ENCODE measurements around the gene FANK1. TPM values are rescaled to one million over a fixed set of nuclear protein-coding genes. Genes with fewer than 3 reads are reported as not detected.
A peak's percentile ranks its signal among the peaks of the same experiment; 100 is the strongest.
"Not testable (repeated sequence)": the region's sequence is repeated elsewhere in the genome, so short reads cannot be mapped to it uniquely, and the experiment has no call there.

Gene FANK1
- polyA plus RNA-seq, 4 donors, result 1.5 to 4.0 (median 2.8) TPM

- Histone ChIP-seq H3K4me3 (ENCODE audit: low read depth in 1 of 3, low read length in 3 of 3) (no peak overlapping the region), H3K4me1 (ENCODE audit: control insufficient read depth in 3 of 3, insufficient read depth in 2 of 3, low read depth in 1 of 3, low read length in 2 of 3) (peaks cover 0 to 4% (median 0%) of the 10 kb centered on the region in 3 donors), H3K36me3 (ENCODE audit: control insufficient read depth in 3 of 3, insufficient read depth in 2 of 3, low read depth in 1 of 3, low read length in 3 of 3) (no peaks in the 10 kb centered on the region), H3K9me3 (ENCODE audit: control insufficient read depth in 2 of 2, insufficient read depth in 1 of 2, low read depth in 1 of 2, low read length in 1 of 2) (no peaks in the 10 kb centered on the region), H3K27me3 (ENCODE audit: control insufficient read depth in 3 of 3, insufficient read depth in 3 of 3, low read length in 3 of 3) (no peaks in the 10 kb centered on the region), H3K27ac (ENCODE audit: low read depth in 1 of 3, low read length in 2 of 3) (peak overlapping the region in 2 of 3 donors; percentile 20 to 48)
- WGBS, 3 donors, result 20 to 52% (median 30%) methylated on average over 4 of the region's 4 CpGs
- FAIRE-seq, result no peak
- DNase-seq, result peak; percentile 54 to 86
Observed at GRCh38 chr10:125911990-125912389, 15.6 kb downstream of the FANK1 start.

- not testable (repeated sequence) for H3K4me3 ChIP-seq (ENCODE audit: low read depth in 1 of 3, low read length in 3 of 3); FAIRE-seq; H3K9me3 ChIP-seq (ENCODE audit: control insufficient read depth in 2 of 2, insufficient read depth in 1 of 2, low read depth in 1 of 2, low read length in 1 of 2); H3K27me3 ChIP-seq (ENCODE audit: control insufficient read depth in 3 of 3, insufficient read depth in 3 of 3, low read length in 3 of 3); H3K27ac ChIP-seq (ENCODE audit: low read depth in 1 of 3, low read length in 2 of 3); H3K4me1 ChIP-seq (ENCODE audit: control insufficient read depth in 3 of 3, insufficient read depth in 2 of 3, low read depth in 1 of 3, low read length in 2 of 3); H3K36me3 ChIP-seq (ENCODE audit: control insufficient read depth in 3 of 3, insufficient read depth in 2 of 3, low read depth in 1 of 3, low read length in 3 of 3)
- WGBS, 3 donors, result 9 to 42% (median 22%) methylated on average over 6 of the region's 6 CpGs
- DNase-seq, result peak; percentile 24 to 76
Observed at GRCh38 chr10:125913277-125913676, 16.9 kb downstream of the FANK1 start.

GRCh38 chr10:125916977-125917376 lies 20.6 kb downstream of the FANK1 start:
- DNase-seq (no peak), FAIRE-seq (no peak)
- no peak overlapping the region for H3K27ac ChIP-seq (ENCODE audit: low read depth in 1 of 3, low read length in 2 of 3)
- H3K4me1 ChIP-seq (ENCODE audit: control insufficient read depth in 3 of 3, insufficient read depth in 2 of 3, low read depth in 1 of 3, low read length in 2 of 3), result peaks cover 0 to 4% (median 0%) of the 10 kb centered on the region in 3 donors
- H3K4me3 ChIP-seq (ENCODE audit: low read depth in 1 of 3, low read length in 3 of 3), result no peak overlapping the region
- H3K27me3 ChIP-seq (ENCODE audit: control insufficient read depth in 3 of 3, insufficient read depth in 3 of 3, low read length in 3 of 3), result no peaks in the 10 kb centered on the region
- peaks cover 0 to 2% of the 10 kb centered on the region in 2 donors for H3K9me3 ChIP-seq (ENCODE audit: control insufficient read depth in 2 of 2, insufficient read depth in 1 of 2, low read depth in 1 of 2, low read length in 1 of 2)
- no peaks in the 10 kb centered on the region for H3K36me3 ChIP-seq (ENCODE audit: control insufficient read depth in 3 of 3, insufficient read depth in 2 of 3, low read depth in 1 of 3, low read length in 3 of 3)
- WGBS, 3 donors, result 65 to 75% (median 68%) methylated on average over 3 of the region's 3 CpGs

DNA sequence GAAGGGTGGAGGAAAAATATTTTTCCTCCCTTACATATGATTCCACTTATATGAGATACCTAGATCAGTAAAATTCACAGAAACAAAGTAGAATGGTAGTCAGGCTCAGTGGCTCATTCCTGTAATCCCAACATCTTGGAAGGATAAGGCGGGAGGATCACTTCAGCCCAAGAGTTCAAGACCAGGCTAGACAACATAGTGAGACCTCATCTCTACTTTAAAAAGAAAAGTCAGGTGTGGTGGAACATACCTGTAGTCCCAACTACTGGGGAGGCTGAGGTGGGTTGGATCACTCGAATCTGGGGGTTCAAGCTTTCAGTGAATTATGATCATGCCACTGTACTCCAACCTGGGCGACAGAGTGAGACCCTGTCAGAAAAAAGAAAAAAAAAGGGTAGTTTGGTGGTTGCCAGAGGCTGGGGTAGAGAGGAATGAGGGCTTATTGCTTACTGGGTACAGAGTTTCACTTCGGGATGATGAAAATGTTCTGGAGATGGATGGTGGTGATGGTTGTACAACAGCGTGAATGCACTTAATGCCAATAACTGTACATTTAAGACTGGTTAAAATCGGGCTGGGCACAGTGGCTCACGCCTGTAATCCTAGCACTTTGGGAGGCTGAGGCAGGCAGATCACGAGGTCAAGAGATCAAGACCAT lies 21.5 kb downstream of the FANK1 start:
- 82 to 89% (median 88%) methylated on average over 8 of the region's 8 CpGs for WGBS, 3 donors

GRCh38 chr10:125921643-125922306 lies 25.4 kb downstream of the FANK1 start:
- not testable (repeated sequence) for DNase-seq; H3K4me3 ChIP-seq (ENCODE audit: low read depth in 1 of 3, low read length in 3 of 3); H3K27ac ChIP-seq (ENCODE audit: low read depth in 1 of 3, low read length in 2 of 3); FAIRE-seq; H3K9me3 ChIP-seq (ENCODE audit: control insufficient read depth in 2 of 2, insufficient read depth in 1 of 2, low read depth in 1 of 2, low read length in 1 of 2); H3K4me1 ChIP-seq (ENCODE audit: control insufficient read depth in 3 of 3, insufficient read depth in 2 of 3, low read depth in 1 of 3, low read length in 2 of 3); H3K36me3 ChIP-seq (ENCODE audit: control insufficient read depth in 3 of 3, insufficient read depth in 2 of 3, low read depth in 1 of 3, low read length in 3 of 3); H3K27me3 ChIP-seq (ENCODE audit: control insufficient read depth in 3 of 3, insufficient read depth in 3 of 3, low read length in 3 of 3)
- 90 to 98% (median 97%) methylated on average over 2 of the region's 2 CpGs for WGBS, 3 donors

More for the DNA sequence above, 21.5 kb downstream of the FANK1 start:
- FAIRE-seq; H3K27me3 ChIP-seq (ENCODE audit: control insufficient read depth in 3 of 3, insufficient read depth in 3 of 3, low read length in 3 of 3); H3K27ac ChIP-seq (ENCODE audit: low read depth in 1 of 3, low read length in 2 of 3); DNase-seq; H3K36me3 ChIP-seq (ENCODE audit: control insufficient read depth in 3 of 3, insufficient read depth in 2 of 3, low read depth in 1 of 3, low read length in 3 of 3); H3K4me1 ChIP-seq (ENCODE audit: control insufficient read depth in 3 of 3, insufficient read depth in 2 of 3, low read depth in 1 of 3, low read length in 2 of 3); H3K4me3 ChIP-seq (ENCODE audit: low read depth in 1 of 3, low read length in 3 of 3); H3K9me3 ChIP-seq (ENCODE audit: control insufficient read depth in 2 of 2, insufficient read depth in 1 of 2, low read depth in 1 of 2, low read length in 1 of 2): not testable (repeated sequence)

DNA sequence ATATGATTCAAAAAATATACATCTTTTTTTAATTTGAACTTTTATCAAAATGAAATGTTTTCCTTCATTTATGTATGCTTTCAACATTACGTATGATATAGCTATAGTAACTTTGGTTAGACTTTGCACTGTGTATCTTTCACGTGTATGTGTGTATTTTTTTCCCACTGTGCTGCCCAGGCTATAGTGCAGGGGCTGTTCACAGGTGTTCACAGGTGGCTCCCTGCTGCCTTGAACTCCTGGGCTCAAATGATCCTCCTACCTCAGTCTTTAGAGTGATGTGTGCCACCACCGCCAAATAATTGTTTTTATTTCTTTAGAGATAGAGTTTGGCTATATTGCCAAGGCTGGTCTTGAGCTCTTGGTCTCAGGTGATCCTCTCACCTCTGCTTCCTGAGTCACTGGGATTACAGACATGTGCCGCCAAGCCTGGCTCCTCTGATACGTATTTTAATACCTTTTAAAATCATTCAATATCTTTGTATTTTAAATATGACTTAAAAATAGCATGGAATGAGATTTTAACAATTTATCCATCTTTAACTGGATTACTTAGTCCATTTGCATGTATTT lies 29.0 kb downstream of the FANK1 start:
- FAIRE-seq, result no peak
- no peak overlapping the region for H3K4me3 ChIP-seq (ENCODE audit: low read depth in 1 of 3, low read length in 3 of 3)
- no peak overlapping the region for H3K27ac ChIP-seq (ENCODE audit: low read depth in 1 of 3, low read length in 2 of 3)
- peaks cover 0 to 4% (median 0%) of the 10 kb centered on the region in 3 donors for H3K4me1 ChIP-seq (ENCODE audit: control insufficient read depth in 3 of 3, insufficient read depth in 2 of 3, low read depth in 1 of 3, low read length in 2 of 3)
- H3K27me3 ChIP-seq (ENCODE audit: control insufficient read depth in 3 of 3, insufficient read depth in 3 of 3, low read length in 3 of 3), result no peaks in the 10 kb centered on the region
- 20 to 58% (median 32%) methylated on average over 5 of the region's 5 CpGs for WGBS, 3 donors
- peak in 1 of 2 donors; percentile 44 for DNase-seq
- no peaks in the 10 kb centered on the region for H3K9me3 ChIP-seq (ENCODE audit: control insufficient read depth in 2 of 2, insufficient read depth in 1 of 2, low read depth in 1 of 2, low read length in 1 of 2)
- no peaks in the 10 kb centered on the region for H3K36me3 ChIP-seq (ENCODE audit: control insufficient read depth in 3 of 3, insufficient read depth in 2 of 3, low read depth in 1 of 3, low read length in 3 of 3)

- Histone ChIP-seq H3K36me3 (ENCODE audit: control insufficient read depth in 3 of 3, insufficient read depth in 2 of 3, low read depth in 1 of 3, low read length in 3 of 3) (no peaks in the 10 kb centered on the region), H3K4me1 (ENCODE audit: control insufficient read depth in 3 of 3, insufficient read depth in 2 of 3, low read depth in 1 of 3, low read length in 2 of 3) (peaks cover 0 to 4% (median 0%) of the 10 kb centered on the region in 3 donors), H3K27me3 (ENCODE audit: control insufficient read depth in 3 of 3, insufficient read depth in 3 of 3, low read length in 3 of 3) (no peaks in the 10 kb centered on the region), H3K9me3 (ENCODE audit: control insufficient read depth in 2 of 2, insufficient read depth in 1 of 2, low read depth in 1 of 2, low read length in 1 of 2) (no peaks in the 10 kb centered on the region), H3K27ac (ENCODE audit: low read depth in 1 of 3, low read length in 2 of 3) (no peak overlapping the region), H3K4me3 (ENCODE audit: low read depth in 1 of 3, low read length in 3 of 3) (no peak overlapping the region)
- no peak for FAIRE-seq
- 61 to 65% (median 64%) methylated on average over 5 of the region's 5 CpGs for WGBS, 3 donors
- DNase-seq, result no peak
Observed at GRCh38 chr10:125926247-125926646, 29.9 kb downstream of the FANK1 start.

- not testable (repeated sequence) for FAIRE-seq; H3K4me1 ChIP-seq (ENCODE audit: control insufficient read depth in 3 of 3, insufficient read depth in 2 of 3, low read depth in 1 of 3, low read length in 2 of 3); DNase-seq; H3K36me3 ChIP-seq (ENCODE audit: control insufficient read depth in 3 of 3, insufficient read depth in 2 of 3, low read depth in 1 of 3, low read length in 3 of 3); H3K4me3 ChIP-seq (ENCODE audit: low read depth in 1 of 3, low read length in 3 of 3); H3K27me3 ChIP-seq (ENCODE audit: control insufficient read depth in 3 of 3, insufficient read depth in 3 of 3, low read length in 3 of 3); H3K27ac ChIP-seq (ENCODE audit: low read depth in 1 of 3, low read length in 2 of 3); H3K9me3 ChIP-seq (ENCODE audit: control insufficient read depth in 2 of 2, insufficient read depth in 1 of 2, low read depth in 1 of 2, low read length in 1 of 2)
- WGBS, 3 donors, result 77 to 84% (median 83%) methylated on average over 5 of the region's 5 CpGs
Observed at GRCh38 chr10:125927265-125927664, 30.9 kb downstream of the FANK1 start.
